ENCODE measurements around the gene PHF2. TPM values are rescaled to one million over a fixed set of nuclear protein-coding genes. Genes with fewer than 3 reads are reported as not detected.

The PHF2 gene
- total and polyA plus RNA-seq, 9 of the 15 experiments (the other 6 are each of a cell fraction or from before 2014, with no cell fraction given) = 0.37 to 14.4 (median 8.1) TPM

- 87% methylated on average over 12 of the region's 12 CpGs for WGBS (ENCODE audit: insufficient coverage, low coverage, missing lambda C conversion rate)
- Histone ChIP-seq H3K4me1 (replicated peaks in 1 of 2; ENCODE audit: control insufficient read depth in 2 of 2, insufficient read depth in 2 of 2, low read length in 2 of 2) (peaks cover 0 to 18% of the 10 kb centered on the region in 2 experiments; a peak in 1 of 5 replicates), H3K4me3 (no peak overlapping the region), H3K9me3 (replicated peaks; ENCODE audit: control insufficient read depth, insufficient read depth, low read depth, low read length) (no peaks in the 10 kb centered on the region), H3K36me3 (ENCODE audit: control insufficient read depth, insufficient read depth, low read length) (peaks cover 18% of the 10 kb centered on the region; the same call in 1 of the 3 replicates), H3K27me3 (ENCODE audit: control insufficient read depth in 2 of 2, insufficient read depth in 2 of 2, low read length in 2 of 2) (no peaks in the 10 kb centered on the region), H4K20me1 (replicated peaks; ENCODE audit: control insufficient read depth, insufficient read depth, low read length) (no peaks in the 10 kb centered on the region), H3K79me2 (ENCODE audit: control insufficient read depth, insufficient read depth, low read length) (no peaks in the 10 kb centered on the region), H2AFZ (ENCODE audit: low read depth, low read length) (no peak overlapping the region), H3K9ac (ENCODE audit: insufficient read depth in 1 of 2, low read depth in 2 of 2, low read length in 2 of 2) (no peak overlapping the region), H3K4me2 (ENCODE audit: insufficient read depth, low read length) (no peak overlapping the region), H3K9me1 (ENCODE audit: control insufficient read depth, insufficient read depth, low read length) (no peaks in the 10 kb centered on the region), H3K27ac (ENCODE audit: extremely low read depth, low read depth, low read length) (no peak overlapping the region)
- TF ChIP-seq, protein P1, sequence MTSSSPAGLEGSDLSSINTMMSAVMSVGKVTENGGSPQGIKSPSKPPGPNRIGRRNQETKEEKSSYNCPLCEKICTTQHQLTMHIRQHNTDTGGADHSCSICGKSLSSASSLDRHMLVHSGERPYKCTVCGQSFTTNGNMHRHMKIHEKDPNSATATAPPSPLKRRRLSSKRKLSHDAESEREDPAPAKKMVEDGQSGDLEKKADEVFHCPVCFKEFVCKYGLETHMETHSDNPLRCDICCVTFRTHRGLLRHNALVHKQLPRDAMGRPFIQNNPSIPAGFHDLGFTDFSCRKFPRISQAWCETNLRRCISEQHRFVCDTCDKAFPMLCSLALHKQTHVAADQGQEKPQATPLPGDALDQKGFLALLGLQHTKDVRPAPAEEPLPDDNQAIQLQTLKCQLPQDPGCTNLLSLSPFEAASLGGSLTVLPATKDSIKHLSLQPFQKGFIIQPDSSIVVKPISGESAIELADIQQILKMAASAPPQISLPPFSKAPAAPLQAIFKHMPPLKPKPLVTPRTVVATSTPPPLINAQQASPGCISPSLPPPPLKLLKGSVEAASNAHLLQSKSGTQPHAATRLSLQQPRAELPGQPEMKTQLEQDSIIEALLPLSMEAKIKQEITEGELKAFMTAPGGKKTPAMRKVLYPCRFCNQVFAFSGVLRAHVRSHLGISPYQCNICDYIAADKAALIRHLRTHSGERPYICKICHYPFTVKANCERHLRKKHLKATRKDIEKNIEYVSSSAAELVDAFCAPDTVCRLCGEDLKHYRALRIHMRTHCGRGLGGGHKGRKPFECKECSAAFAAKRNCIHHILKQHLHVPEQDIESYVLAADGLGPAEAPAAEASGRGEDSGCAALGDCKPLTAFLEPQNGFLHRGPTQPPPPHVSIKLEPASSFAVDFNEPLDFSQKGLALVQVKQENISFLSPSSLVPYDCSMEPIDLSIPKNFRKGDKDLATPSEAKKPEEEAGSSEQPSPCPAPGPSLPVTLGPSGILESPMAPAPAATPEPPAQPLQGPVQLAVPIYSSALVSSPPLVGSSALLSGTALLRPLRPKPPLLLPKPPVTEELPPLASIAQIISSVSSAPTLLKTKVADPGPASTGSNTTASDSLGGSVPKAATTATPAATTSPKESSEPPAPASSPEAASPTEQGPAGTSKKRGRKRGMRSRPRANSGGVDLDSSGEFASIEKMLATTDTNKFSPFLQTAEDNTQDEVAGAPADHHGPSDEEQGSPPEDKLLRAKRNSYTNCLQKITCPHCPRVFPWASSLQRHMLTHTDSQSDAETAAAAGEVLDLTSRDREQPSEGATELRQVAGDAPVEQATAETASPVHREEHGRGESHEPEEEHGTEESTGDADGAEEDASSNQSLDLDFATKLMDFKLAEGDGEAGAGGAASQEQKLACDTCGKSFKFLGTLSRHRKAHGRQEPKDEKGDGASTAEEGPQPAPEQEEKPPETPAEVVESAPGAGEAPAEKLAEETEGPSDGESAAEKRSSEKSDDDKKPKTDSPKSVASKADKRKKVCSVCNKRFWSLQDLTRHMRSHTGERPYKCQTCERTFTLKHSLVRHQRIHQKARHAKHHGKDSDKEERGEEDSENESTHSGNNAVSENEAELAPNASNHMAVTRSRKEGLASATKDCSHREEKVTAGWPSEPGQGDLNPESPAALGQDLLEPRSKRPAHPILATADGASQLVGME (CRISPR knock-in tag; IDR thresholded peaks at IDR 0.05) = no peak
- TF ChIP-seq SMC3 (conservative IDR thresholded peaks at IDR 0.05; ENCODE audit: insufficient read depth, low read depth, low read length) = no peak
- no peak for TF ChIP-seq BRF1 (IDR thresholded peaks at IDR 0.05; ENCODE audit: borderline replicate concordance, extremely low read depth, insufficient read length)
- in situ Hi-C loops (cut with MboI) = loop anchor here (25.0 kb wide), 1 partner anchor 535 kb away; no protein-coding TSS in a partner anchor
- FAIRE-seq = no peak
- ATAC-seq = no peak
- CTCF ChIA-PET (ENCODE audit: low intra/inter-chr PET ratio) = interaction anchor here (0.6 kb wide), 1 partner anchor 21 kb away, joined by 3 read pairs; no protein-coding TSS in a partner anchor
- POLR2A ChIA-PET = interaction anchor here (0.6 to 1.0 kb wide), 2 partner anchors 9 to 132 kb away, joined by 3 to 4 read pairs; no protein-coding TSS in a partner anchor
- no TSS peak for BruUV-seq (replicated peaks)
- no peak for DNase-seq (ENCODE audit: extremely low read depth in 1 of 4, low spot score in 3 of 4)
- intact Hi-C loops (cut with micrococcal nuclease) = no loop called here
Observed at GRCh38 chr9:93677048-93677571, 100.7 kb downstream of the PHF2 start.
